ENCODE measurements around the gene CST5.

- no peak for TF ChIP-seq CTCF (IDR thresholded peaks at IDR 0.05; ENCODE audit: low read length)
- no peak for TF ChIP-seq EZH2 (IDR thresholded peaks at IDR 0.05; ENCODE audit: borderline replicate concordance, low read length)
These were observed 41.1 kb upstream of the CST5 start for GRCh38 chr20:23920408-23921325.

Data from OCI-LY1 (cell line).